K562 (cell line): Measurements from ENCODE around the gene HLA-DOB. TPM values are rescaled to one million over a fixed set of nuclear protein-coding genes. Genes with fewer than 3 reads are reported as not detected.

Source experiments
- ATAC-seq: fragments of 200-7000 bp; cut with Tn5 transposase; 3 replicates; pipeline ENCODE4 v1.9.1; 2020; ENCODE audit warnings: moderate library complexity
- BruUV-seq: library from RNA; stranded (reverse); fragments of 400-500 nt; replicated peaks from 2 replicates; lab custom pipeline; 2021; lab: Mats Ljungman, UMichigan
- CTCF ChIA-PET: fragments of 300-600 bp; formaldehyde crosslinking; extraction: SDS; loops from one replicate; lab custom pipeline; 2021; ENCODE audit warnings: low intra/inter-chr PET ratio; lab: Yijun Ruan, JAX
- POLR2A ChIA-PET: fragments of 300-600, 350-650 bp; sonication (Branson Sonifier 250); formaldehyde crosslinking; extraction: SDS; loops from one replicate; lab custom pipeline; 2021; ENCODE audit warnings: antibody characterized with exemption, inconsistent platforms; lab: Yijun Ruan, JAX
- DNase-seq, 4 experiments: peaks; one replicate each; pipeline versions ENCODE4 v3.0.0 to v3.0.0-alpha.2; 2011 to 2018; ENCODE audit warnings: low spot score in 3 of 4, mixed read lengths in 3 of 4; ENCODE audit errors: extremely low read depth in 1 of 4
- FAIRE-seq: peaks from 2 replicates; lab custom pipeline; 2011; peaks lifted over from hg19 to GRCh38; lab: Jason Lieb, UNC
- H2AFZ ChIP-seq: 2 replicates; pipeline ENCODE4 v1.6.0; 2011; ENCODE audit warnings: low read depth, low read length, control low read depth, inconsistent platforms
- H3K27ac ChIP-seq: fragments of 200-600 bp; 3 replicates; pipeline ENCODE4 v1.8.0; 2011; ENCODE audit warnings: low read depth, mild to moderate bottlenecking, control low read depth, inconsistent platforms, low read length, moderate library complexity, mixed read lengths; ENCODE audit errors: extremely low read depth
- H3K27me3 ChIP-seq, 2 experiments: fragments of 300-600 bp in 1 of 2; 2 replicates in 1 of 2; 3 replicates in 1 of 2; pipeline versions ENCODE4 v1.6.0 to v1.8.0; 2011; ENCODE audit warnings: inconsistent platforms in 2 of 2, low read length in 2 of 2, mild to moderate bottlenecking in 1 of 2, mixed read lengths in 1 of 2, moderate library complexity in 1 of 2; ENCODE audit not compliant: control insufficient read depth in 2 of 2, insufficient read depth in 2 of 2
- H3K36me3 ChIP-seq: fragments of 300-600 bp; 3 replicates; pipeline ENCODE4 v1.8.0; 2011; ENCODE audit warnings: mild to moderate bottlenecking, low read length, inconsistent platforms; ENCODE audit not compliant: control insufficient read depth, insufficient read depth
- H3K4me1 ChIP-seq, 2 experiments: fragments of 200-600 bp in 1 of 2; replicated peaks in 1 of 2; 2 replicates in 1 of 2; 3 replicates in 1 of 2; pipeline versions ENCODE4 v1.5.1 to v1.8.0; 2011; ENCODE audit warnings: inconsistent platforms in 2 of 2, low read length in 2 of 2, mild to moderate bottlenecking in 1 of 2, mixed read lengths in 1 of 2, moderate library complexity in 1 of 2; ENCODE audit not compliant: control insufficient read depth in 2 of 2, insufficient read depth in 2 of 2
- H3K4me2 ChIP-seq: 2 replicates; pipeline ENCODE4 v1.6.1; 2011; ENCODE audit warnings: low read length, control low read depth, inconsistent platforms, mixed read lengths; ENCODE audit not compliant: insufficient read depth
- H3K4me3 ChIP-seq: fragments of 200-600 bp; sonication (generic), shearing (Covaris generic); 2 replicates; pipeline ENCODE4 v1.5.1; 2016; ENCODE audit warnings: control low read depth, inconsistent platforms
- H3K79me2 ChIP-seq: fragments of 200-600 bp; 3 replicates; pipeline ENCODE4 v1.8.0; 2011; ENCODE audit warnings: low read length, inconsistent platforms; ENCODE audit not compliant: control insufficient read depth, insufficient read depth
- H3K9ac ChIP-seq, 2 experiments: 2 replicates each; pipeline versions ENCODE4 v1.6.0 to v1.6.1; 2011; ENCODE audit warnings: low read depth in 2 of 2, low read length in 2 of 2, control low read depth in 1 of 2, inconsistent platforms in 1 of 2, mild to moderate bottlenecking in 1 of 2, mixed read lengths in 1 of 2; ENCODE audit not compliant: insufficient read depth in 1 of 2
- H3K9me1 ChIP-seq: one replicate; pipeline ENCODE4 v1.6.0; 2011; ENCODE audit warnings: inconsistent platforms, mild to moderate bottlenecking, low read length, moderate library complexity; ENCODE audit not compliant: control insufficient read depth, insufficient read depth
- H3K9me3 ChIP-seq: replicated peaks from 2 replicates; pipeline ENCODE4 v1.5.1; 2011; ENCODE audit warnings: low read depth, low read length, inconsistent platforms; ENCODE audit not compliant: control insufficient read depth, insufficient read depth
- H4K20me1 ChIP-seq: replicated peaks from 2 replicates; pipeline ENCODE4 v1.6.1; 2011; ENCODE audit warnings: low read length, inconsistent platforms, mixed read lengths; ENCODE audit not compliant: control insufficient read depth, insufficient read depth
- ARNT ChIP-seq, 2 experiments: fragments of 450-650 bp; IDR thresholded peaks; 2 replicates each; pipeline ENCODE4 v1.6.1; 2016; ENCODE audit warnings: mild to moderate bottlenecking in 1 of 2
- CHAMP1 ChIP-seq: fragments of 450-650 bp; IDR thresholded peaks from 2 replicates; pipeline ENCODE4 v1.6.1; 2016; ENCODE audit warnings: mild to moderate bottlenecking
- GTF2A2 ChIP-seq: IDR thresholded peaks from 2 replicates; pipeline ENCODE4 v1.6.1; 2016; ENCODE audit warnings: mild to moderate bottlenecking, missing genetic modification characterization, missing compliant biosample characterization
- IRF2 ChIP-seq: sonication (generic); formaldehyde crosslinking; IDR thresholded peaks from 2 replicates; pipeline ENCODE4 v1.8.1; 2022; ENCODE audit warnings: mild to moderate bottlenecking, missing genetic modification reagents
- RBM25 ChIP-seq: fragments of 200-400 bp; formaldehyde crosslinking; IDR thresholded peaks from 2 replicates; pipeline ENCODE4 v1.6.1; 2018; ENCODE audit warnings: low read length, low read depth, moderate library complexity; ENCODE audit not compliant: severe bottlenecking
- TAF7 ChIP-seq: fragments of 450-650 bp; IDR thresholded peaks from 2 replicates; pipeline ENCODE4 v1.6.1; 2016; ENCODE audit warnings: missing genetic modification characterization, missing compliant biosample characterization
- ZBTB43 ChIP-seq: sonication (generic); formaldehyde crosslinking; IDR thresholded peaks from 2 replicates; pipeline ENCODE4 v1.8.0; 2023; ENCODE audit warnings: mild to moderate bottlenecking, missing genetic modification reagents
- ZNF511 ChIP-seq: sonication (generic); formaldehyde crosslinking; IDR thresholded peaks from 2 replicates; pipeline ENCODE4 v1.8.0; 2022; ENCODE audit warnings: mild to moderate bottlenecking, missing genetic modification reagents
- WGBS: fragments of 100-300 bp; shearing (Covaris generic); methylation state at CpG from one replicate; pipeline ENCODE4 v1.1.6; 2016; ENCODE audit warnings: low coverage, mixed read lengths; ENCODE audit not compliant: insufficient coverage; ENCODE audit errors: missing lambda C conversion rate; 5-methylcytosine and 5-hydroxymethylcytosine counted together
- in situ Hi-C: fragments of 300-500 bp; cut with MboI; formaldehyde crosslinking; loops from 4 replicates; pipeline ENCODE4 v1.15.0; 2018; ENCODE audit warnings: inconsistent platforms, mixed read lengths
- intact Hi-C: fragments of 100-400 bp; cut with micrococcal nuclease; formaldehyde crosslinking; loops from 2 replicates; pipeline ENCODE4 v1.14.2; 2022
- polyA plus RNA-seq, 8 experiments: library from polyadenylated mRNA; depleted of rRNA in 4 of 8; stranded (reverse) in 5 of 8; unstranded in 3 of 8; fragments of >200 nt; fragmentation: Nextera tagmentation in 2 of 8; fragmentation: Illumina TruSeq in 1 of 8; extraction: Ambion mirVana in 2 of 8; extraction: Trizol in 1 of 8; gene quantifications; 2 replicates each; pipeline versions ENCODE4 v1.2.1 to v1.2.3, GENCODE V29; 2011 to 2014; ENCODE audit warnings: inconsistent platforms in 1 of 8, missing spikeins in 1 of 8
- total RNA-seq, 7 experiments: library from RNA; depleted of rRNA in 6 of 7; stranded (reverse); fragments of >200 nt in 6 of 7; fragmentation: Illumina TruSeq in 2 of 7; extraction: Trizol in 2 of 7; gene quantifications; 2 replicates each; pipeline versions ENCODE4 v1.2.1 to v1.2.3, GENCODE V29; 2011 to 2021; ENCODE audit warnings: low replicate concordance in 1 of 7

Gene HLA-DOB
- total and polyA plus RNA-seq, 9 of the 15 experiments (the other 6 are each of a cell fraction or from before 2014, with no cell fraction given), result 1.2 to 4.0 (median 2.5) TPM

GRCh38 chr6:32854376-32855178 is 37.8 kb upstream of the HLA-DOB start:
- in situ Hi-C loops (no loop called here), intact Hi-C loops (no loop called here)
- peaks cover 27 to 30% of the 10 kb centered on the region in 2 experiments for H3K4me1 ChIP-seq
- H3K27me3 ChIP-seq, result peaks cover 19 to 49% of the 10 kb centered on the region in 2 experiments
- H3K9me1 ChIP-seq, result peaks cover 3% of the 10 kb centered on the region
- POLR2A ChIA-PET, result interaction anchor here (0.6 to 7.5 kb wide), 4 partner anchors 13 to 117 kb away, joined by 3 to 56 read pairs (median 12); partner anchors contain the start of gene TAP2
- no TSS peak for BruUV-seq
- peak overlapping the region in 1 of 2 experiments; percentile 93; a peak in 2 of 4 replicates for H3K9ac ChIP-seq
- ATAC-seq, result no peak
- FAIRE-seq, result peak; percentile 46
- H3K4me3 ChIP-seq, result peak overlapping the region; percentile 65
- no peaks in the 10 kb centered on the region for H3K79me2 ChIP-seq
- TF ChIP-seq IRF2 (CRISPR knock-in tag), result peak; percentile 12; the same call in 1 of the 2 replicates
- 0 out of 2 replicates have a peak, but pooled peaks have one; percentile 35 for TF ChIP-seq ZNF511 (CRISPR knock-in tag)
- 0 out of 2 replicates have a peak, but pooled peaks have one; percentile 15 for TF ChIP-seq TAF7
- TF ChIP-seq CHAMP1, result no peak
- TF ChIP-seq GTF2A2 (tag), result no peak
- TF ChIP-seq ARNT (IDR thresholded peaks at IDR 0.05), result no peak
- TF ChIP-seq ZBTB43, result 0 out of 2 replicates have a peak, but pooled peaks have one; percentile 3
- no peak for TF ChIP-seq RBM25
- H3K4me2 ChIP-seq, result peak overlapping the region; percentile 91
- H2AFZ ChIP-seq, result peak overlapping the region; percentile 99
- no peak overlapping the region for H3K27ac ChIP-seq
- no peaks in the 10 kb centered on the region for H3K36me3 ChIP-seq
- H4K20me1 ChIP-seq, result peaks cover 8% of the 10 kb centered on the region; the same call in 1 of the 2 replicates
- H3K9me3 ChIP-seq, result no peaks in the 10 kb centered on the region
- CTCF ChIA-PET, result interaction anchor here (1.4 to 2.1 kb wide), 4 partner anchors 10 to 16 kb away, joined by 4 to 27 read pairs (median 10); partner anchors contain the start of gene TAP2
- peak in 1 of 4 experiments; percentile 39 for DNase-seq
- WGBS, result 25% methylated on average over 24 of the region's 24 CpGs
